ENCODE results near the gene STK32C.

- TF ChIP-seq SIN3A (IDR thresholded peaks at IDR 0.05; ENCODE audit: borderline replicate concordance, insufficient read depth, low read length) (no peak), TAF1 (IDR thresholded peaks at IDR 0.05; ENCODE audit: borderline replicate concordance, insufficient read depth, low read length) (no peak)
Measured at GRCh38 chr10:132349766-132350165, 42.0 kb upstream of the STK32C start.

All from PFSK-1 (cell line).